Measurements from ENCODE around the gene EFNA5.
A peak's percentile ranks its signal among the peaks of the same experiment; 100 is the strongest.

Gene EFNA5

DNA sequence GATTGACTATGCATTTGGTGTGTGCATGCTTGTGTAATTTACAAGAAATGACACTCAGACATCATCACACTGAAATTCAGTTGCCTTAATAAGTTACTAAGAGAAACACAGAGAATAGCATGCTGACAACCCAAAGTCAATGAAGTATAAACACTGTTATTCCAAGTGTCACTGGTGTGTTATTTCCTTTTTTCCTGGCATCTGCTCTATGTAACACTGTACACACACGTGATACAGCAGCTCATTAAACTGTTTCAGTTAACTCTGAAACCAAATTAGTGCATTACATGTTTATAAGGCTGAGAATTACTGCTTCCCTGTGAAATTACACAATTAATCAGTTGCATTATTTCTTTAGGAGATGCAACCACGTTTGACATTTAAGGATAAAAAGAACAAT is 252.7 kb downstream of the EFNA5 start:
- DNase-seq: no peak

DNA sequence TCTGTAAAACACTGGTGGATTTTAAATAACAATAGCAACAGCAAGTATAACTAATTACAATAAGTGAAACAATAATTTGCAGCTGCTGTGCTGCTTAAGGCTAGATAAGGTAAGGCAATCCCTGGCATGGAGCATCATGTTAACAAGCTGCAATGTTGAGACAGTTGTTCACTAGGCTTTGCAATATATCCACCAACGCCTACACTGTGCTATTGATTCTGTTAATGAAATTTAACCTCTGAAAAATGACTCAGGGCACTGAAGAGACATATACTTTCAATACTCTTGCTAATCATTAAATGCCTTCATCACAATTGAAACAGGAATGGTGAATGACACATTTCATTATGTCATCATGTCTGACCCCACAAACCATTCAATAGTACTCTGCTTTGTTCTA is 255.0 kb downstream of the EFNA5 start:
- no peak for DNase-seq

DNA sequence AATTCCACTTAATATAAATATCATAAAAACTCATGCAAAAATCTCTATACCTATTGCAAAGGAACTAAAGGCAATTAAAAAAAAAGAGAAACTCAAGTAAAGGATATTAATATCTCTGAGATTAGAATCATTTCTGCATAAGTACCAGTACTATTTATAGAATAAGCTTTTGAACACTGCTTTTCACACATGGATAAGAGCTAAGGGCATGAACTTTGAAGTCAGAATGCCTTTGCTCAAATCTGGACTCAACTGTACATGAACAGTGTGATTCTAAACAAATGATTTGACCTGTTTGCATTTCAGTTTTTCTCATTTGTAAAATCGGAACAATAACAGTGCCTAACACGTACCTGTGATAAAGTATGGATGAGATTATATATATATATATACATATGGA is 255.9 kb downstream of the EFNA5 start:
- no peak for DNase-seq

DNA sequence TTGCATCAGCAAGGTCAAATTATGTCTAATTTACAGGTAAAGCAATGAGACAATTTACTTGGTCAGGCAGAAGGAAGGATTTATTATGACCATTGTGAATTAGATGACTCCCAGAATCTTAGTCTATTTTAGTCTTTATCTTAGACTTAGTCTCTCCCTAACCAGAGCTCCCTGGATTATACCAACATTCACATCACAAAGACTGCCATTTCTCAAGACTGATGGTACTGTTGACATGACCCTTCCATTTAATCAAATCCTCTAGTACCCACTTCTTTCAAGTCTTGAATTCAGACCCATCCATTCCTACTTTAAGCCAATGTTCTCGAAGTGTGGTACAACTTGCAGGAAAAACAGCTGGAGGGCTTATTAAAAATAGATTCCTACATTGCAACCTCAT is 257.0 kb downstream of the EFNA5 start:
- DNase-seq: no peak

DNA sequence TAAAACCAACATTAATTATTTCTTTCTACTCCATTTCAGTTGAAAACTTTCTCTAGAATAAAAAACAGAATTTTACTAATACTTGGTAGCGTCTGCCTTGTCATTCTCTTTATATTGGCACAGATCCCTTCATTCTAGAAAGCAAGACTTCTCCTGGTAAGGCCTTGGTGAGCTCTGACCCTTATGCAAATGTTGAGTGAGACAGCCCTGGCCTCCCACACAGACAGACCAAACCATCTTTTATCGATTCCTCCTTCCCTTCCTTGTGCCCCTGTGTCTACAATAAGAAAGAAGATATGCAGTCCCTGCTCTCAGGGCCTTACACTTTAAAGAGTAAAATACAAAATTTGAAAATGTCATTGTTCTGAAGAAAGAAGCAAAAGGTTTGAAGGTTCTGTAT is 262.2 kb downstream of the EFNA5 start:
- DNase-seq: no peak

DNA sequence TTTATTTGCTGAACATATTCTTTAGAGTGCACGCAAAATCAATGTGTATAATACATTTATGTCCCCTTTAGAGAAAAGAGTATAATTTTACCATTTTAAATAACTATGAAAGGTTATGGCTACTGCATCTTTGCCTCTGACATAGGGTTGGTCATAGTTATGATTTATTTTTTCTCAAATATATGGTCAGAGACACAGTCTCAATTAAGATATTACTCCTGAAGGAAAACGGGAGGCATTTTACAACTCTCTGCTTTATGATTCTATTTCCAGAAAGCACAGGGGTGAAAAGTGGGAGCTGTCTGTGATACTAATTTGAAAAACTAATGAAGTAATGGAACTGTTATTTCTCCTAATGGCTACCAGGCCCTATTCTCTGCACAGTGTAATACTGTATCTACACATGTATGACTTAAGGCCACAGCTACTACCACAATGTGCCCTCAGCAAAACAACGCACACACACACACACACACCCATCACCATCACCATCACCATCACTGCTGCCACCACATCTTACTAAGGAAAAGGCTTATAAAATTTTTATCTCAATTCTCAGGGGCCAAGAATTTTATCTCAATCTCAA is 262.9 kb downstream of the EFNA5 start:
- DNase-seq: no peak

DNA sequence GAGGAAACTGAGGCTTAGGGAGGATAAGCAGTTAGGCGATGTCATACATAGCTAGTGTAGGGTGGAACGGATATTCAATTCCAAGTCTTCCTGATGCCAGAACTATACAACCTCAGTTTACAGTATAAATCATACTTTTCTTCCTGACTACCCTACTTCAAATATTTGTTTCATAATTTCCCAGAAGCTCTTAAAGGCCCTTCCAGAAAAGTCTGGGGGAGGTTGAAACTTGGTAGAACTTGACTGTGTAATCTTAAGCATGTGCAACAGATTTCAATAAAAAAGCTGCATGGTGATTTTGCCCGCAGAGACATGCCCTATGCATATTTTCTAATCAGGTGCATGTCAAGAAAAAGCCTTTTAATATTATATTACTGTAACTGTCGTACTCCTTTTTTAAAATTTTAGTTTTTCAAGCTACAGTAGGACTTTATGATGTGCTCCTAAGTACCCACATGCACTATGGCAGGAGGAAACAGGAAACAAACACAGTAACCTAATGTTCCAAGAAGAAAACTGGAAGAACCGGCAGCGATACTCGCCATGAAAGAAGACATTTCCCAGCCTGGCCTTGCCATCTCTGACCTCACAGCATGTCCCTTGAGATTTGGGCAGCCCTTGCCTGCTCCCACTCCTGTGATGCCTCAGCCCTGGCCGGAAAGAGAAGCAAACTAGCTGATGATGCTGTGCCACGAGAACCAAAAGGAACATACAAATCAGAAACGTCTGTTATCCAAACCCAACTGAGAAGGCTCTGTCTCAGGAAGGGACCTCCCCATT is 266.0 kb downstream of the EFNA5 start:
- no peak for DNase-seq

DNA sequence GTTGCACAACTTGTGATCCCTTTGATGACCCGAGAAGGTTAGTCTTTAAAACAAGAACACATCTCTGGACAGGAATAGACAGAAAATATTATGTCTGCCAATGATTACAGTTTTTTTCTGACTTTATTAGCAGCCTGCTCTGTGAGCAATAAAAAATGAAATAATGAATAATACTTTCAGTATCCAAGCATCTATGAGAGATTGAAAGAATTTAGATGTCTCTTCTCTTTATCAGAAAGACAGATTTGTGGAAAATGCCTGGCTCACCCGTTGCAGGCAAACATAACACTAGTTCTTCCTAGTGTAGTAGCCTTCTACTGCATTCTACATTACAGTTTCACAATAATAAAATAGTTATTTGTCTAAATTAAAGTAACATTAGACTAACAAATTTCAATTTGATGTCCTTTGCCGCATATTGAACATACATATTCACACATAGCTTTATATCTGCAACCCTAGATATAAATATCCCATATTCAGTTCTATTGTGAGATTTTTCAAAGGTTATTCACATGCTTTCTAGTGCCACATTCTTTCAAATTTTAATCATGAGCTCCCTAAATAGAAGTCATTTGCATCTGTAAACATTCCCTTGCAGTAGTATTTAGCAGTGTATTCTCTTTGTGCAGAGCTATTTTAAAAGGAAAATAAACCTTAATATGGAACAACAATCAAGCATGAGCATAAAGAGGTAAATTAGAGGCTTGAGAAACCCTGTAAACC is 267.3 kb downstream of the EFNA5 start:
- no peak for DNase-seq

DNA sequence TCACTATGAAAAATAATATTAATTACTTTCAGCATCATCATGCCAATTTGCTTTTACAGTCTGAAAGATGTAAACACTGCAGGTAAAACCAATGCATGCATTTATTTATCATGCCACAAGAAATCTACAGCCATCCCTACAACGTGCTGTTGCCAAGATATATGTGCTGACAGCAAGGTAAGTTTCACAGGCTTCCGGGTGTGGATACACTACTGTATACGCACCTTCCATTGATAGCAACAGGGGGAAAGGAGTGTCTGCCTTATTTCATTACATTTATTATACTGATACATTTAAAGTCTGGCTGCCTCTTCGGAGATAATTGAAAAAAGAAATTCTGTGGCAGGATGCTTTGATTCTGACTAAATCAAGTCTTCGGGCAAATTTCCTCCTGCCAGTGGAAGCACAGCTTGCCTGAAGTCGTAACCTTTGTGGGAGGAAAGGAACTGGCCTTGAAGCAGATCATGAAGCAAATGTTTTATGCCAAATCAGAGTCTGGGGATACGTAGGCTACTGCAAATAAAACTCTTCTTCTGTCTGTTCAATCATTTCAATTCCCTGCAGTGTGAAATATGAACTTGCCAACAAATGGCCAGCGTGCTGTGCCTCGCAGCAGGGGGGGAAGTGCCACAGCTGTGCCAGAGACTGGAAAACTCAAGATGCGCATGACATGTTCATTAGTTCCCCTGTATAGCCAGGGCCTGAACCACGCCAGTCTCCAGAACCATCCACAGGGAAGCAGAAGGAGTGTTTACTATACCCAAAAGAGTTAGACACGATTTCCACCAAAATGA is 268.1 kb downstream of the EFNA5 start:
- DNase-seq: no peak

DNA sequence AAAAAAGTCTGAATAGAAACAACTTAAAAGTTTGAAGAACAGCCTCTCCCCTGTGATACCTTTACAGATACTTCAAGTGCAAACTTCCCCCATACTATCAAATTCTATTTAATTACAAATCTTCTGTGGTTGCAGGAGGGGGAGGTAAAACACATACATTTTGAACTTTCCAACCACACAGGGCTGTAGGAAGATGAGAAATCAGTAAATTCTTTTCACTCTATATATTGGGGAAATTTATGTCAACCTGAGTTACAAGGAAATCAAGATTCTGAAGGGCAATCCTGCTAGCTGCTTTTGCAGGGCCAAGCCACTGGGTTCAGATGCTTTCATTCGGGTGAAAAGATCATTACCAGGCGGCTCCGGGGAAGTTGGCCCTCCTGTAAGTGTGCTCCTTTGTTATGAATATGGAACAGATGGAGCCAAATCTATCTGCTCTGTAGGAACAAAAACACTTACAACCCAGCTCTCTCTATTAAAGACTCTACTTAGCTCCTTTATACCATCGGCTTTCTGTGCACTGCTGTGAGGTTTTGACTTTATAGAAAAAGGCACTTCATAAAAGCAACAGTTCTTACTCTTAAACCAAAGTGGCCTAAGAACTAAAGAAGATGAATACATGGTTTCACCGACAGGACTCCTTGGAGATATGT is 269.1 kb downstream of the EFNA5 start:
- no peak for DNase-seq

DNA sequence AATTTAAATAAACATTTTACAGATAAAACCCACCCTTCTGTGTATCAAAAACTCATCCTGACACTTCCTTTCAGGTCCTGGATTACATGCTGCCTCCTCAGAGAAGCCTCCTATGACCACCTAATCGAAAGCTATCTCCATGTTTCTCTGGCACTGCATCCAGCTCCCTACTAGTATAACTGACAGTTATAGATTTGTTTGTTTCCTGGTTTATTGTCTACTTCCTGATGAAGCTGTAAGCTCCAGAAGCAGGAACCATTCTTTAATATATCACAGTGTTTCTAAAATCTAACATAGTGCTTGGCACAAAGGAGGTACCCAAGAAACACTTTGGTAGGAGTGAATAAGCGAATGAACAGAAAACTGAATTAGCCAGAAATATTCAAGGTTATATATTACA is 270.4 kb downstream of the EFNA5 start:
- no peak for DNase-seq

DNA sequence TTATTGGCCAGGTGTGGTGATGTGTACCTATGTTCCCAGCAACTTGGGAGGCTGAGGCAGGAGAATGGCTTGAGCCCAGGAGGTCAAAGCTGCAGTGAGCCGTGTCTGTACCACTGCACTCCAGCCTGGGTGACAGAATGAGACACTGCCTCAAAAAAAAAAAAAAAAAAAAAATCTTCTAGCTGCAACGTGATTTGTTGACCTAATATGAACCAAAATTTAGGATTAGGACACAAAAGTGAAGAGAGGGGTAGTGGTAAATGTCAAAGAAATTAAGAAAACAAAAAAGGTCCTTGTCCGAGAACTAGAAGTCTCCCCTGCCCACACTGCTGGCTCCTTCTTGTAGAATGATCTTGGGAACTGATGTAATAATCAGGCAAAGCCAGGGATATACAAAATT is 272.0 kb downstream of the EFNA5 start:
- no peak for DNase-seq

DNA sequence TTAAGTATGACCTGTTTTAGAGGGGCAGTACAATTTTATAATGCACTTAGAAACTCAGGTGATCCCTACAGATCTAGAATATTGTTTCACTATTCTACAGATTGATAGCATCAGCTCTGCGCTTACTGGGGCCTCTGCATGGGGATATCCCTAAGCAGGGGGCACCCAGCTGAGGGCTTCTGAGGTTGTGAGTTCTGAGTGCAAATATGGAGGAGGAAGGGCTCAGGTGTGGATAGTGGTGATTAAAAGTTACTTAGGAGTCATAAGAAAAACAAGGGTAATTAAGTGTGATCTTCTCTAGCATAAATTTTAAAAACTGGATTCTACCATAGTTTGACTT is 274.4 kb downstream of the EFNA5 start:
- DNase-seq: no peak

DNA sequence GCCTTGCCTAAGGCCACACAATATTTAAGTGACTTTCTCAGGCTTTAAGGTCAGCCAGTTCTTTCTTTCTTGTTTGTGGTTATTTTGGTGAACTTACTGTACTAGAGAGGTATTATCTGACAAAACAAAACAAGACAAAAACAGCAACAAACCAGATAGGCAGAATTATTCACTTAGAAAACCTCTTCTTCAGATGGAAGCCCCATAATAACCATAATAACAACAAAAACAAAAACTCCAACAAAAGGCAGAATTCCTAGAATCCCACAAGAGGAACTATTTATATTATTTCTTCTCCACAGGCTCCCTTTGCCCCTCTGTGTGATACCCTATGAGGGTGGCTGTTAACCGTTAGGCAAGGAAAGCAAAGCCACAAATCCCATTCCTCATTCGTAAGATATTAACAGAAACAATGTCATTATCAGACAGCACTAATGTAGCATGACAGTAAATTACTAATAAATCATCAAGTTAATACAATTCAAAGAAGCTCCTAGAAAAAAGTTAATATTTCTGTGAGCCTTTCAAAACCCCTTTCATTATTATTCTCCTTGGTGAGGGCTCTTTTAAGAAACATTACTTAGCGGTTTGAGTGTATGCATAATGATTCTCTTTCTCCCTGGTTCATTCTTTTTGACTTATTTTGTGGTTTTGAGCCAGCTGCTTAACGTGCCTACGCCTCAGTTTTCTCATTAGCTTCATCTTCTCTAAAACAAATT is 274.9 kb downstream of the EFNA5 start:
- no peak for DNase-seq

DNA sequence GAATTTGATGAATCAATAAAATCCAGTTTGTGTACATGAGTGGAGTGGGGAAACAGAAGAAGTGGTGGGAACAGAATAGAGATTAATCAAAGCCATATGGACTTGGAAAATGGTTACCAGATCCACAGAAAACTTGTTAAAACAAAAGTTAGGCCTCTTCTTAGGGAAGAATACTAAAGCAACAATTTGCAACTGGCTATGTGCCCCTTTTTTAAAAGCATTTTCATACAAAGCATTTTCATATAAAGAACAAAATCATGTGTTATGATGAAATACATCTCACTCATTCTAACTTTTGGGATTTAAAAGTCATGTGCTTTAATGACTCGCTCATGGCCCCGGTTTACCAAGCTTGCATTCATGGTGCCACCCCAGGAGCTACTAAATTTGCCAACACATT is 276.9 kb downstream of the EFNA5 start:
- DNase-seq: no peak

DNA sequence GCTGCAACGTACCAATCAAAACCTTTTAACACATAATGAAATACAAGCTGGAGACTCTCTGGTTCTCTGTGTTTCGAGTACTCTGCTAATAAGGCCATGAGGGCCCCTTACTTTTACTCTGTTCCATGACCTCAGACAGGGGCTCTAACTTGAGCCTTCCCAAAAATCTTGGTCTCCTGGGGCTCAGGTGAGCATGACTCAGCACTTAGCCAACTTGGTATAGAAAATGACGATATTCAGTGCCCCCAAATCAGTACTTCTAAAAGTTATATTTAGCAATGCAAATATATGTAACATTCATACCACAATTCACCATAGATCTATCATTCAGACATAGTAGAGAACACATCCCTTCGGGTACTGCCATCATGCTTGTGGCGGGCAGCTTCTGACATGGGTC is 278.9 kb downstream of the EFNA5 start:
- no peak for DNase-seq

DNA sequence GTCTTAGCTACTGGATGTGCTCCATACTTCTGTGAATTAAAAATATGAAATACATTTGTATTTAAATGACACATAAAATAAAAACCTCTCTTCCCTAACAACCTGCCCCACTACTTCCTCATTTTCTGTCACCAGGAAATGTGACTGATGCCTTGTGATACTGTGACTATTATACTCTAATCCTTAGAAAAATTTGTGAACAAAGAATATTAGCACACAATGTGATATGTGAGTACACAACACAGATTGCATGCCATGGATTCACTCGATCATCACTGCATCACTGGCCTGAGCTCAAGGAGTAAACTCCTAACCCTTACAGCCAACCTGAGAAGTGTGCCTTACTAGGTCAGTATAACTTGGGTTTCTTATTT is 281.0 kb downstream of the EFNA5 start:
- DNase-seq: no peak

DNA sequence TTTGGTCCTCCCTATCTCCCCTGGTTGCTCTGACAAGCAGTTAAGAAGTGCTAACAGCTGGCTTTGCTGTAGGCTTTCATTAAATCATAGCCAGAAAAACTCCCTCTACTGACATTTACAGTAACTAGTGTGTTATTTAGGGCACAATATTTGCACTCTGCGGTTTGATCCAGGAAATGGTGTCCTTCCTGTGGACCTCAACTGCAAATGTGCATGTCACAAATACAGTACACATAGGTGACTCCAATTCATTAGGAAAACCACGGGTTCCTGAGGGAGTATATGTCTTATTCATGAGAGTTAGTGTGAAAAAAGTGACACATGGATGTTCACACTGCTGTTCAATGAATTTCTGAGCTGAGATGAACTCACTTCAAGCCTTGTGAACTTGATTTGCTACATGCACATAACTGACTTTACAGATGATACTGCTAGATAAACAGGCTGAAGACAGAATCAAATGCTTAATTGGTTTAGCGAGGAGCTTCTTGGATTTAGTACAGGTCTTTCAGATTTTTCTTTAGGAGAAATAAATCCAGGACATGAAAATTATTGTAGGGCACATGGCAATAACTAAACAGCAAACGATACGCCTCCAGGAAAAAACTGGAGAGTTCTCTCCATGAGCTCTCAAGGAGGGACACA is 281.5 kb downstream of the EFNA5 start:
- peak; percentile 43 for DNase-seq

DNA sequence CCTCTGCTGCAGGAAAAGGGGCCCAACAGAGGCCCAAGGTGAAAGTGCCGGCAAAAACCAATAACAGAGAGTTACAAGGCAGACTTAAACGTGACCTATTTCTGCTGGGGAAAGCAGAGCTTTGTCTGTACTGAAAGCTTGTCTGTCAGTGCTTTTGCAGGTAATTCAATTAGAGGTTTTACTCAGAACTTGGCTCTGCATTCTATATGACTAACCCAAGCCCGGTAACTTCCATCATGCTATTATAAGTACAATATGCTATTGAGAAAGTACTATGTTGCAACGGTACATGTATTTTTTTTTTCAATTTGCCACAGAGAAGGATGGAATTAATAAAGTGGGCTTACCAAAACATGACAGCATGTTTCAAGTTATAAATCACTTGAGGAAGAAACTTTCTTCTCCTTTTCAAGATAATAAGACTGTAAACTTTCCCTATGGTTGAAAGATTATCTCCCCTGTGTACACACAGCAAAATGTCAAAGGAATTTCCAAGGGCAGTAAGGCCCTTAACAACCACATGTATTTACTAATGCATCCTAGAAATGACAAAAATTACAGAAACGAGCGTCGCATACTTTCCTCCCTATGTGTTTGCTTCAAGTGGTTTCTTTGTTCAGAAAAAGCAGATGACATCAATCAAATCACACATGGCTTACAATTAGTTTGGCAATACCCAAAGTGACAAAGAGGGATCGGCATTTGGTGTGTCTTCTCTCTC is 282.4 kb downstream of the EFNA5 start:
- peak; percentile 38 for DNase-seq

DNA sequence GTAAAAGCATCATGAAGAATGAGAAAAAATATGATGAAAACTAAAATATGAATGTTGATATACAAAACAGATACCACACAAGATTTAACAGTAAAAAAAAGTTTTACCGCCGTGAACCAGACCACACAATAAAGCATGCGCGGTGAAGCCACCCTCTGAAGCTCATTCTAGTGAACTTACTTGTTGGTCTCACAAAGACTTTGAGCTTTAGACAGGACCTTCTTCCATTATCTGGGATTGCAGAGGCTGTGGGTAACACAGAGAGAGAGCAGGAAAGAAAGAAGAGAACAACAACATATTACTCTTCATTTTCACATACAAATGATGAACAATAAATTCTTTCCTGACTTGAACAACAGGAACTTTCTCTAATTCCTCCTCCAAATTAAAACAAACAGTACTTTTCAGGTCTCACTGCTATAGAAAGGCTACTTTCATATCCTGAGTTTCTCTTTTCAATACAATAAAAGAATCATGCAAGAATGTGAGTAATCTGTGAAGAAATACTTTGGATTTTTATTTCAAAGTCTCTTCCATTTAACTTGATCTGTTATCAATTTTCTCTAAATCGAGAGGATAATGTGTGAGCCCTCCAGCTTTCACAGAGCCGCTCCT is 283.1 kb downstream of the EFNA5 start:
- no peak for DNase-seq

DNA sequence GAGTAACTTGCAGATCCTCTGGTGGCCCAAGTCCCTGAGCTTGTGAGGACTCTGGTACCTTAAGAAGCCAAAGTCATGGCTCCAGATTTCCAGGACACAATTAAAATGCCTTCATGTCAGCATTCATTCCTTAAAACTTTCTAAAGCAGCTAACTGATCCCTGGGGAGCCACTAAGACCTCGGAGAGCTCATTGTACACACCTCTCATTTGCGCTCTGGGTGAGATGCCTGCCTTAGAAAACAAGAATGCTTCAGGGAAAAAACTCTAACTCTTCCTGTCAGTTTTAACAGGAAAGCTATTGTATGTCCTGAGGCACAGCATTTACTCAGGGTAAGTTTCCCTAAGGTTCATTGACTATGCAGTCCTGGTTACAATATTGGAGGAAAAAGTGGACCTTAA is 285.0 kb downstream of the EFNA5 start:
- no peak for DNase-seq
